HEK293 (cell line): ENCODE measurements around the gene ZKSCAN1.
"Not testable (repeated sequence)": the region's sequence is repeated elsewhere in the genome, so short reads cannot be mapped to it uniquely, and the experiment has no call there.

ENCODE experiments used
- CTCF ChIA-PET: fragments of 350-600 bp; formaldehyde crosslinking; extraction: SDS; loops from one replicate; lab custom pipeline; 2021; ENCODE audit warnings: antibody characterized with exemption; lab: Yijun Ruan, JAX
- POLR2A ChIA-PET: fragments of 300-600 bp; formaldehyde crosslinking; extraction: SDS; loops from one replicate; lab custom pipeline; 2020; ENCODE audit warnings: antibody characterized with exemption, inconsistent platforms; lab: Yijun Ruan, JAX
- H3K27ac ChIP-seq: fragments of 200-500 bp; sonication (Bioruptor generic); 2 replicates; pipeline ENCODE4 v1.5.1; 2014; ENCODE audit warnings: low read depth, low read length, control low read depth, inconsistent platforms; ENCODE audit errors: extremely low read depth
- H3K36me3 ChIP-seq, 2 experiments: fragments of 200-500 bp in 1 of 2; sonication (Bioruptor generic) in 1 of 2; 1 replicate in 1 of 2; 2 replicates in 1 of 2; pipeline ENCODE4 v1.5.1; 2014 to 2017; ENCODE audit warnings: inconsistent platforms in 2 of 2, low read length in 2 of 2; ENCODE audit not compliant: control insufficient read depth in 2 of 2, insufficient read depth in 1 of 2
- H3K4me1 ChIP-seq: fragments of 200-500 bp; sonication (Bioruptor generic); 2 replicates; pipeline ENCODE4 v1.5.1; 2014; ENCODE audit warnings: mild to moderate bottlenecking, low read length, inconsistent platforms; ENCODE audit not compliant: control insufficient read depth, insufficient read depth
- H3K4me3 ChIP-seq: 2 replicates; pipeline ENCODE4 v1.5.1; 2011; ENCODE audit warnings: low read depth, mild to moderate bottlenecking, control low read depth, low read length, moderate library complexity
- H3K9me3 ChIP-seq: fragments of 200-500 bp; sonication (Bioruptor generic); 2 replicates; pipeline ENCODE4 v1.5.1; 2014; ENCODE audit warnings: low read depth, low read length, inconsistent platforms; ENCODE audit not compliant: control insufficient read depth, insufficient read depth
- OVOL3 ChIP-seq: fragments of 450-650 bp; formaldehyde crosslinking; IDR thresholded peaks from 2 replicates; pipeline ENCODE4 v1.5.1; 2016; ENCODE audit warnings: missing biosample characterization, missing genetic modification characterization
- PRDM1 ChIP-seq: fragments of 450-650 bp; formaldehyde crosslinking; IDR thresholded peaks from 2 replicates; pipeline ENCODE4; 2016; ENCODE audit warnings: missing biosample characterization, missing genetic modification characterization
- YY2 ChIP-seq: fragments of 450-650 bp; formaldehyde crosslinking; IDR thresholded peaks from 2 replicates; pipeline ENCODE4 v1.5.1; 2016; ENCODE audit warnings: missing biosample characterization, missing genetic modification characterization
- ZFP37 ChIP-seq: fragments of 450-650 bp; formaldehyde crosslinking; IDR thresholded peaks from 2 replicates; pipeline ENCODE4 v1.5.1; 2016; ENCODE audit warnings: missing biosample characterization, missing genetic modification characterization
- ZNF157 ChIP-seq: fragments of 450-650 bp; formaldehyde crosslinking; IDR thresholded peaks from 2 replicates; pipeline ENCODE4 v1.5.1; 2016; ENCODE audit warnings: missing biosample characterization, missing genetic modification characterization
- ZNF169 ChIP-seq: fragments of 450-650 bp; formaldehyde crosslinking; IDR thresholded peaks from 2 replicates; pipeline ENCODE4 v1.5.1; 2016; ENCODE audit warnings: missing biosample characterization, missing genetic modification characterization
- ZNF239 ChIP-seq: fragments of 450-650 bp; formaldehyde crosslinking; IDR thresholded peaks from 2 replicates; pipeline ENCODE4 v1.5.1; 2016; ENCODE audit warnings: missing biosample characterization, missing genetic modification characterization
- ZNF571 ChIP-seq: fragments of 450-650 bp; formaldehyde crosslinking; IDR thresholded peaks from 2 replicates; pipeline ENCODE4 v1.5.0; 2017; ENCODE audit warnings: missing biosample characterization, missing genetic modification characterization
- ZNF596 ChIP-seq: fragments of 450-650 bp; IDR thresholded peaks from 2 replicates; pipeline ENCODE4 v1.5.0; 2018; ENCODE audit warnings: missing biosample characterization, mild to moderate bottlenecking, missing genetic modification characterization, moderate library complexity
- ZNF624 ChIP-seq: fragments of 450-650 bp; formaldehyde crosslinking; IDR thresholded peaks from 2 replicates; pipeline ENCODE4 v1.5.1; 2017; ENCODE audit warnings: missing biosample characterization, missing genetic modification characterization
- TF ChIP-seq, protein P1 (sequence below): fragments of 450-650 bp; formaldehyde crosslinking; IDR thresholded peaks from 2 replicates; pipeline ENCODE4 v1.5.1; 2017; ENCODE audit warnings: missing biosample characterization, missing genetic modification characterization
- TF ChIP-seq, protein P2 (sequence below): fragments of 450-650 bp; formaldehyde crosslinking; IDR thresholded peaks from 2 replicates; pipeline ENCODE4 v1.5.1; 2017; ENCODE audit warnings: missing biosample characterization, missing genetic modification characterization
- TF ChIP-seq, protein P3 (sequence below): fragments of 450-650 bp; IDR thresholded peaks from 2 replicates; pipeline ENCODE4 v1.5.1; 2018; ENCODE audit warnings: missing biosample characterization, missing genetic modification characterization
- TF ChIP-seq, protein P4 (sequence below): fragments of 450-650 bp; formaldehyde crosslinking; IDR thresholded peaks from 2 replicates; pipeline ENCODE4 v1.5.1; 2016; ENCODE audit warnings: missing biosample characterization, missing genetic modification characterization

The ZKSCAN1 gene

DNA sequence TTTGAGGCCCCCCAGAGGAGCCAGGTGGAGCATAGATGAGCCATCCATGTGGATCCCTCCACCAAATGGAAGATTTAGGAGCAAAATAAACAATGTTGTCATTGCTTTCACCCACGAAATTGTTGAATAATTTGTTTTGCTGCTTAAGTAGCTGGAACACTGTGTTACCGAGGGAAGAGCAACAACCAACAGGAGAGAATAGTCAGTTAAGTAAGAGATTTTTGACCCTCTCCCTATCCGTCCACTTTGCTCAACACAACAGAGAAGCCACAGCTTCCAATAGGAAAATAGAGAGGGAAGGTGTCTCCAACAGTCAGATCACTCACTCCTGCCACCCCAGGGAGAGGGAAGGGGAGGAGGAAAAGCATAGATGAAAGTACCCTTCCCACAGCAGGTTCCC is 3.9 kb upstream of the ZKSCAN1 start:
- Histone ChIP-seq H3K36me3 (no peaks in the 10 kb centered on the region), H3K4me1 (peaks cover 1% of the 10 kb centered on the region; the same call in 1 of the 2 replicates), H3K9me3 (no peaks in the 10 kb centered on the region), H3K4me3 (no peak overlapping the region), H3K27ac (no peak overlapping the region)
- ChIA-PET CTCF (no interaction called here), POLR2A (no interaction called here)
- TF ChIP-seq PRDM1 (tag by site-specific recombination): peak; percentile 16; the same call in 1 of the 2 replicates
- no peak for TF ChIP-seq ZNF239
- no peak for TF ChIP-seq ZNF157
- no peak for TF ChIP-seq ZFP37
- no peak for TF ChIP-seq ZNF624

DNA sequence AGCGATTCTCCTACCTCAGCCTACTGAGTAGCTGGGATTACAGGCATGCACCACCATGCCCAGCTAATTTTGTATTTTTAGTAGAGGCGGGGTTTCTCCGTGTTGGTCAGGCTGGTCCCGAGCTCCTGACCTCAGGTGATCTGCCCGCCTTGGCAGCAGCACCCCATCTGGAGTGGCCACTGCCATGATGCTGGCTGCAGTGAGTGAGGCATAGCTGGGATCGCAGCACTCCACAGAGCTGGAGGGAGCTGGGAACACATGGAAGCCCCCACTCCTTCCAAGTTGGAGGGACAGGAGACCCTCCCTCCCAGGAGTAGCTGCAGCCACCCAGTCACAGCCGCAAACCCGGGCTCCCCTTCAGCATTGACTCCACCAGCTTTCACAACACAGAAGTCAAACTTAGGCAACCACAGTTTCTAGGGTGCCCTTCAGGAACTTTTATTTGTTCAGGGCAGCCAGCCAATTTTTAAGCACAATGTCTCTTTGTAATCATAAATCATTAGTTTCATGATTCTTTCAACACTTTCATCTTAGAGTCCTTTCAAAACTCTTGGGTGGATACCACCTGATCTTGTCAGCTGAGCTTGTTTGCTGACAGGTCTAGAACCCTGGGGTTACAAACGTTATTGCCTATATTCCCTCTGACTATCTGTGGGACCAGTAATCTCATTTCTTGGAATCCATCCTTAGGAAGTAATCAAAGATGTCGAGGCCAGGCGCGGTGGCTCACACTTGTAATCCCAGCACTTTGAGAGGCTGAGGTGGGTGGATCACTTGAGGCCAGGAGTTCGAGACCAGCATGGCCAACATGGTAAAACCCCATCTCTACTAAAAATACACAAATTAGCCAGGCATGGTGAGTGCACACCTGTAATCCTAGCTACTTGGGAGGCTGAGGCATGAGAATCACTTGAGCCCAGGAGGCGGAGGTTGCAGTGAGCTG is 2.7 kb upstream of the ZKSCAN1 start:
- not testable (repeated sequence) for H3K4me1 ChIP-seq, H3K4me3 ChIP-seq, H3K27ac ChIP-seq, H3K36me3 ChIP-seq, H3K9me3 ChIP-seq
- POLR2A ChIA-PET: interaction anchor here (0.5 kb wide), 2 partner anchors 18 to 1133 kb away, joined by 3 read pairs; no protein-coding TSS in a partner anchor
- TF ChIP-seq, protein P1, sequence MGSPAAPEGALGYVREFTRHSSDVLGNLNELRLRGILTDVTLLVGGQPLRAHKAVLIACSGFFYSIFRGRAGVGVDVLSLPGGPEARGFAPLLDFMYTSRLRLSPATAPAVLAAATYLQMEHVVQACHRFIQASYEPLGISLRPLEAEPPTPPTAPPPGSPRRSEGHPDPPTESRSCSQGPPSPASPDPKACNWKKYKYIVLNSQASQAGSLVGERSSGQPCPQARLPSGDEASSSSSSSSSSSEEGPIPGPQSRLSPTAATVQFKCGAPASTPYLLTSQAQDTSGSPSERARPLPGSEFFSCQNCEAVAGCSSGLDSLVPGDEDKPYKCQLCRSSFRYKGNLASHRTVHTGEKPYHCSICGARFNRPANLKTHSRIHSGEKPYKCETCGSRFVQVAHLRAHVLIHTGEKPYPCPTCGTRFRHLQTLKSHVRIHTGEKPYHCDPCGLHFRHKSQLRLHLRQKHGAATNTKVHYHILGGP (tag by site-specific recombination): peak; percentile 84
- TF ChIP-seq, protein P2, sequence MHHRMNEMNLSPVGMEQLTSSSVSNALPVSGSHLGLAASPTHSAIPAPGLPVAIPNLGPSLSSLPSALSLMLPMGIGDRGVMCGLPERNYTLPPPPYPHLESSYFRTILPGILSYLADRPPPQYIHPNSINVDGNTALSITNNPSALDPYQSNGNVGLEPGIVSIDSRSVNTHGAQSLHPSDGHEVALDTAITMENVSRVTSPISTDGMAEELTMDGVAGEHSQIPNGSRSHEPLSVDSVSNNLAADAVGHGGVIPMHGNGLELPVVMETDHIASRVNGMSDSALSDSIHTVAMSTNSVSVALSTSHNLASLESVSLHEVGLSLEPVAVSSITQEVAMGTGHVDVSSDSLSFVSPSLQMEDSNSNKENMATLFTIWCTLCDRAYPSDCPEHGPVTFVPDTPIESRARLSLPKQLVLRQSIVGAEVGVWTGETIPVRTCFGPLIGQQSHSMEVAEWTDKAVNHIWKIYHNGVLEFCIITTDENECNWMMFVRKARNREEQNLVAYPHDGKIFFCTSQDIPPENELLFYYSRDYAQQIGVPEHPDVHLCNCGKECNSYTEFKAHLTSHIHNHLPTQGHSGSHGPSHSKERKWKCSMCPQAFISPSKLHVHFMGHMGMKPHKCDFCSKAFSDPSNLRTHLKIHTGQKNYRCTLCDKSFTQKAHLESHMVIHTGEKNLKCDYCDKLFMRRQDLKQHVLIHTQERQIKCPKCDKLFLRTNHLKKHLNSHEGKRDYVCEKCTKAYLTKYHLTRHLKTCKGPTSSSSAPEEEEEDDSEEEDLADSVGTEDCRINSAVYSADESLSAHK: peak; percentile 97
- TF ChIP-seq YY2 (tag by site-specific recombination) (peak; percentile 34; the same call in 1 of the 2 replicates), ZNF169 (tag by site-specific recombination) (peak; percentile 67; the same call in 1 of the 2 replicates)
- CTCF ChIA-PET: interaction anchor here (0.5 to 0.8 kb wide), 3 partner anchors 25 to 351 kb away, joined by 3 to 5 read pairs (median 5); no protein-coding TSS in a partner anchor

DNA sequence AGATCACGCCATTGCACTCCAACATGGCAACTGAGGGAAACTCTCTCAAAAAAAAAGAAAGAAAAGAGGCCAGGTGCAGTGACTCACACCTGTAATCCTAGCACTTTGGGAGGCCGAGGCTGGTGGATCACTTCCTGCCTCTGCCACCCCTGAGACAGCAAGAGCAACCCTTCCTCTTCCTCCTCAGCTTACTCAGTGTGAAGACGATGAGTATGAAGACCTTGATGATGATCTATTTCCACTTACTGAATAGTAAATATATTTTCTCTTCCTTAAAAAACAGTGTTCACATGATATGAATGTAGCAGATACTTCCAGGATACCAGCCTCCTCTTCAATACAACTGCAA is 2.1 kb upstream of the ZKSCAN1 start:
- no peaks in the 10 kb centered on the region for H3K9me3 ChIP-seq
- H3K27ac ChIP-seq: no peak overlapping the region
- POLR2A ChIA-PET: interaction anchor here (0.5 kb wide), 1 partner anchor 19 kb away, joined by 3 read pairs; no protein-coding TSS in a partner anchor
- peaks cover 7% of the 10 kb centered on the region; the same call in 1 of the 2 replicates for H3K4me1 ChIP-seq
- no peak for TF ChIP-seq OVOL3 (tag by site-specific recombination)
- TF ChIP-seq ZNF596: no peak
- no peak for TF ChIP-seq ZNF571 (tag by site-specific recombination)
- TF ChIP-seq, protein P3, sequence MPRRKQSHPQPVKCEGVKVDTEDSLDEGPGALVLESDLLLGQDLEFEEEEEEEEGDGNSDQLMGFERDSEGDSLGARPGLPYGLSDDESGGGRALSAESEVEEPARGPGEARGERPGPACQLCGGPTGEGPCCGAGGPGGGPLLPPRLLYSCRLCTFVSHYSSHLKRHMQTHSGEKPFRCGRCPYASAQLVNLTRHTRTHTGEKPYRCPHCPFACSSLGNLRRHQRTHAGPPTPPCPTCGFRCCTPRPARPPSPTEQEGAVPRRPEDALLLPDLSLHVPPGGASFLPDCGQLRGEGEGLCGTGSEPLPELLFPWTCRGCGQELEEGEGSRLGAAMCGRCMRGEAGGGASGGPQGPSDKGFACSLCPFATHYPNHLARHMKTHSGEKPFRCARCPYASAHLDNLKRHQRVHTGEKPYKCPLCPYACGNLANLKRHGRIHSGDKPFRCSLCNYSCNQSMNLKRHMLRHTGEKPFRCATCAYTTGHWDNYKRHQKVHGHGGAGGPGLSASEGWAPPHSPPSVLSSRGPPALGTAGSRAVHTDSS (tag by site-specific recombination): 0 out of 2 replicates have a peak, but pooled peaks have one; percentile 37
- TF ChIP-seq, protein P4, sequence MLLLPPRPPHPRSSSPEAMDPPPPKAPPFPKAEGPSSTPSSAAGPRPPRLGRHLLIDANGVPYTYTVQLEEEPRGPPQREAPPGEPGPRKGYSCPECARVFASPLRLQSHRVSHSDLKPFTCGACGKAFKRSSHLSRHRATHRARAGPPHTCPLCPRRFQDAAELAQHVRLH (tag by site-specific recombination): no peak
- CTCF ChIA-PET: interaction anchor here (0.5 kb wide), 1 partner anchor 350 kb away, joined by 5 read pairs; no protein-coding TSS in a partner anchor
- H3K36me3 ChIP-seq: peaks cover 0 to 3% of the 10 kb centered on the region in 2 experiments; a peak in 1 of 3 replicates
- H3K4me3 ChIP-seq: no peak overlapping the region
